ENCODE results near the gene HLA-DRA. TPM values are rescaled to one million over a fixed set of nuclear protein-coding genes. Genes with fewer than 3 reads are reported as not detected.

HLA-DRA gene
- 0.45 and 0.47 TPM in 2 replicates for total RNA-seq
- not detected for polyA plus RNA-seq (2012)

DNA sequence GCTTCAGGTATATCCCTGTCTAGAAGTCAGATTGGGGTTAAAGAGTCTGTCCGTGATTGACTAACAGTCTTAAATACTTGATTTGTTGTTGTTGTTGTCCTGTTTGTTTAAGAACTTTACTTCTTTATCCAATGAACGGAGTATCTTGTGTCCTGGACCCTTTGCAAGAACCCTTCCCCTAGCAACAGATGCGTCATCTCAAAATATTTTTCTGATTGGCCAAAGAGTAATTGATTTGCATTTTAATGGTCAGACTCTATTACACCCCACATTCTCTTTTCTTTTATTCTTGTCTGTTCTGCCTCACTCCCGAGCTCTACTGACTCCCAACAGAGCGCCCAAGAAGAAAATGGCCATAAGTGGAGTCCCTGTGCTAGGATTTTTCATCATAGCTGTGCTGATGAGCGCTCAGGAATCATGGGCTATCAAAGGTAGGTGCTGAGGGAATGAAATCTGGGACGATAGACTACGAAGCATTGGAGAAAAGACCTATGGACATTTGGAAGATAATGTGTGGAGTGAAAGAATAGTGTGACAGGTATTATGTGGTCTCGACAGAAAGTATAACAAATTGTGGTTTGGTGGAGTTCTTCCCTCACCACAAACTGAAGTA lies at the start of gene HLA-DRA:
HLA-DRA (plus strand) TSS at position 286 of the 613 bp plus-strand sequence; CDS start at position 350, 64 bp downstream.
- DNase-seq (ENCODE audit: low read depth) = peak; percentile 54

- DNase-seq (ENCODE audit: low read depth) = no peak
Measured at GRCh38 chr6:32391505-32391904, 48.2 kb upstream of the HLA-DRA start.

GRCh38 chr6:32393665-32394420 lies 45.8 kb upstream of the HLA-DRA start:
- no peak for DNase-seq (ENCODE audit: low read depth)

- DNase-seq (ENCODE audit: low read depth) = no peak
Measured at GRCh38 chr6:32396028-32396427, 43.7 kb upstream of the HLA-DRA start.

DNA sequence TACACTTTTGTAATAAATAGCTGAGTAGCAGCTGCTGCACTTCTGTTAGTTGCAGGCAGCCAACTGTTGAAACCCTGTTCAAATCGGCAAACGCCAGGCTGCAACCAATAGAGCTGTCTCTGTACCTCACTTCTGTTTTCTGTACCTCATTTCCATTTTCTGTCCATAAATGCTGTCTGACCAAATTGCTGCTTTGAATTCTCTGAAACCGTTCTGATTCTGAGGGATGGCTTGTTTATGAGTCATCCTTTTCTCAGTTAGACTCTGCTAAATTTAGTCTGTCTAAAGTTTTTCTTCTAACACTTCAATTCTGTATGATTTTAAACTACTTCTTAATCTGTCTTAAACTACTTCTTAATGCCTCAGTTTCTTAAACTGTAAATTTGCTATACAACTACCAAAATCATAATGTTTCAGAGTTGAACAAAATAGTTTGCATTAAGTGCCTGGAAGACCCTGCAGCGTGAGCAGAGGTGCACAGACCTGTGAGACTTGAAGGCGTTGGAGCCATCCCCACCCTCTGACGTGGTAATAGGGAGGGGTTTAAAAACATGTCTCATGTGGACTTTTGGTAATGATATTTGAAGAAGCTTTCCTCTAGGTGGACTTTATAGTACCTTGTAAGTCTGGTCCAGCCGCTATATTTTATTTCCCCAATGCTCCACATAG lies 42.3 kb upstream of the HLA-DRA start:
- no peak for DNase-seq (ENCODE audit: low read depth)

- no peak for DNase-seq (ENCODE audit: low read depth)
Measured at GRCh38 chr6:32401284-32401963, 38.3 kb upstream of the HLA-DRA start.

GRCh38 chr6:32402812-32403211 lies 36.9 kb upstream of the HLA-DRA start:
- DNase-seq (ENCODE audit: low read depth) = no peak

DNA sequence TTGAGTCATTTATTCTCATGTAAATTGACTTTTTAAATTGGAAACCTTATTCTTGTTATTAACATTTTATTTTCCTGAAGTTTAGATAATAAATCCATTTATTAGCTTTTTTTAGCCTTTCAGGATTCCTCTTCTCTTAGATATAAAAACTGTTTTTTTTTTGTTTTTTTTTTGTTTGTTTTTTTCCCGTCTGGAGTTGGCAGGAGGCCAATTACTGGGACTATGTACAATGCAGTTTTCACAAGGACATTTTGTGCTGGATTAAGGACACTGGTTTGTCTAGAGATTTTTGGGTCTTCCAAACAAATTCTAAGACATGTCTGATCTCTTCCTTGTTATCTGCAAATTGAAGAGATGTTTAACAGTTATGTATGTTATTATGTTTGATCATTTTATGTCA lies 34.0 kb upstream of the HLA-DRA start:
- no peak for DNase-seq (ENCODE audit: low read depth)

- DNase-seq (ENCODE audit: low read depth) = no peak
Measured at GRCh38 chr6:32406197-32406596, 33.5 kb upstream of the HLA-DRA start.

DNA sequence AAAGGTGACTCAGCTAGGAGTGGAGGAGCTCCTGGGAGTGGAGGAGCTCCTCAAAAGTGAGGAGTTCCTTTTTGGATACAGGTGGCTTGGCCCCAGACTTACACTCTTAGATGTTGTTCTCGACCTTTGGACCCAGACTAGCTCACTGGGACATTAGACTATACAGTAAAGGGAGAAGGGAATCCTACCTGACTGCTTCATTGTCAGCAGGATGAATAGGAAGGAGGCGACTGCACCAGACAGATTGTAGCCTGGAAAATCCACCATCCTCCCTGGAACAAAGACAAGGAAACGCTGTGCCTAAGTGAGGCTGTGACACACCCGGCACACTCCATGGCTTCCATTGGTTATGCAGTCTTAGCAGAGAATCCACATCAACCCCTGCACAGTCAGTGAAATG lies 32.8 kb upstream of the HLA-DRA start, which contains the start of gene BTNL2:
BTNL2 (minus strand) TSS at position 325 of the 400 bp plus-strand sequence; CDS start at position 267, 58 bp downstream.
- no peak for DNase-seq (ENCODE audit: low read depth)

DNA sequence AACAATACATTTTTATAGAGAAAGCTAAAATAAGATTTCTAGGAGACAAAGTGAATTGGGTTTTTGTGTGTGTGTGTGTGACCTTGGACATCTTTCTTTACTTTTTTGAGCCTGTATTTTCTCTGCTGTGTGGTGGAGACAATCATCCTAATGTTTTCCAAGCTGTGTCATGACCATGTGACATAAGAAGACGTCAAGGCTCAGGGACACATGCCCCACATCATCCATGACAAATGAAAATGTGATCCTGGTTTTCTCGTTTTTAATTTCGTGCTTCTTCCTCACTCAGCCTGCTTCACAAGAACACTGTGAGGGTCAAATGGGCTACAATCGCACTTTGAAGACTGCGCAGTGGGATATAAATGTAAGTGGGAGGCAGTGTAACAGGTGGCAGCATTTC lies 28.8 kb upstream of the HLA-DRA start:
- no peak for DNase-seq (ENCODE audit: low read depth)

DNA sequence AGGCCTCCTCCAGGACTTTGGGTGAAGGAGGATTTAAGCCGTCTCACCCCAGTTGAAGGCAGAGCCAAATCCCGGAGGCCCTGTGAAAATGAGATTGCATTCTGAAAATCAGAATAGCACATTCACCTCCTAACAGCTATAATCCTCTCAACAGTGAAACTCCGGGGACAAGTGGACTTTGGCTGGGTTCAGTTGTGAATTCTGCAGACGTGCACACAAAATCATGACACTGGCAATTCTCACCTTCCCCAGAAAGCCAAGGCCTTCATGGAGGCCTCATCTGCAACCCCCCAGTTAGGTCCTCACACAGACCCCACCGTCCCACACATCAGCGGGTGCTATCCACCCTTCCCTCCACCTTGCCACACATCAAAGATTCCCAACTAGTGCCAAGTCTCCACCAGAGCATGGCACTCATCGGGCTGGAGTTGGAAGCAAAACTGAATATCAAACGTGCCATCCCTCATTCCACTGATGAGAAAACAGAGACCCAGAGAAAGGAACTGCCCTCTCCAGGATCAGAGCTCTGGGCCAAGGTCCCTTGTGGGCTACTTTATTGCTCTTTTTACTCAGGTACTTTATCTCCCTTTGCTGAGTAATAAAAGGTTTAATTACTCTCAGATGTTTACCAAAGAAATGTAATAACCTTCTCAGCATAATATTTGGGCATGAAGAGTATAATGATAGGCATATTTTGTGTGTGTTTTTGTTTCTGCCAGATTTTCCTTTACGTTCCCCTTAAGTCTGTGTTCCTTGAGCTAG lies 27.9 kb upstream of the HLA-DRA start:
- DNase-seq (ENCODE audit: low read depth) = no peak

DNA sequence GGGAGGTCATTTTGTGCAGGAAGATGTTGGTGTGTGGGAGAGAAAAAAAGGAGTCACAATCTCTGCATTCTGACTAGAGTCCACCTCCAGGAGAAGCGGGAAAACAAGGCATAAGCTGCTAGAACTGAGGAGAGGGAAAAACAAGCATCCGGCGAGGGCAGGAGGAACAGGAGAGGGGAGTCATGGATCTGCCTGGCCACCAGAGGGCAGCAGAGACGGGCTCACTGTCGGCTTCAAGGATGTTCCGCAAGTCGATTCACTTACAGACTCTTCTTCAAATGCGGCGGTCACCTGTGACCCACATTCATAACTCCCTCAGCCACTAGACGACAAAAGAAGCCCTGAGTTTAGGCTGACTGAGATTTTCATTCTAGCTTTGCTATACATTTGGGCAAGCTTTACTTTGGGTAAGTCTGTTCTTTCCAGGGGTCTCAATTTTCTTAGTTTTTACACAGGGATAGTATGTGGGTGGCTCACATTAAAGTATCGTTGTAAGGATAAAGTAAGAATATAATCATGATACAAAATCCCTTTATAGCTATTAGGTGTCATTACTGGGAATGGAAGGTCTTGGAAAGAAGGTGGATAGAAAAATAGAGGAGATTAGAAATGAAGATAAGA lies 26.1 kb upstream of the HLA-DRA start:
- peak; percentile 63 for DNase-seq (ENCODE audit: low read depth)

- DNase-seq (ENCODE audit: low read depth) = peak; percentile 71
Measured at GRCh38 chr6:32415521-32416019, 24.1 kb upstream of the HLA-DRA start.

GRCh38 chr6:32416036-32416435 lies 23.7 kb upstream of the HLA-DRA start:
- no peak for DNase-seq (ENCODE audit: low read depth)

- no peak for DNase-seq (ENCODE audit: low read depth)
Measured at GRCh38 chr6:32424589-32425300, 14.9 kb upstream of the HLA-DRA start.

DNA sequence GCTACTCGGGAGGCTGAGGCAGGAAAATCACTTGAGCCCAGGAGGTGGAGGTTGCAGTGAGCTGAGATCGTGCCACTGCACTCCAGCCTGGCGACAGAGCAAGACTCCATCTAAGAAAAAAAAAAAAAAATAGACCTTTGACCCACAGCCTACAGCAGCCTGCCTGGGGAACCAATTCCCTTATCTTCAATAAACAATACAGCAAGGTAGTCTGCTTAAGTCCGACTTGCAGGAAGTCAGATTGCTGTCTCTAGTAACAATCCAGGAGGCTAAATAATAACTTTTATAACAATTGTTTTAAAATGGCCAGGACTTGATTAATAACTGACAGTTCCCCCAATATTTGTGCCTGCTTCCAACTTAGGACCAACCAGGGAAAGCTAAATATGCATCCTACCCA lies 13.3 kb upstream of the HLA-DRA start:
- no peak for DNase-seq (ENCODE audit: low read depth)

DNA sequence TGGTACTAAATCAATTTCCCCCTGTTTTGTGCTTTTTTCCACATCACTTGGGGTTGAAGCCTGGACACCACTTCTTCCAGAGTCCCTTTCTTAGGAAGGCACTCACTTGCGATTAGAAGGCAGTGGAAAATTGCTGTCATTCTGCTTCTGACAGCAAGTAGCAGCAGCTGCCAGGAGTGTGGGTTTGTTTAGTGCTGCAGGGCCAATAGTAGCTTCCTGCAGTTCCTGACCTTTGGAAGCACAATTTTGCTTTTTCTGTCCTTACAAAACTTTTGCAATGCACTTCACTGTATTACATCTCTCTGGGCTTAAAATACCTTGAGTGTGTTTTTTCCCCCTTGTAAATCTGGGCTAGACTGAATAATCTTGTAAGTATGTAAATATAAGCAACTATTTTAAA lies 12.5 kb upstream of the HLA-DRA start:
- no peak for DNase-seq (ENCODE audit: low read depth)

DNA sequence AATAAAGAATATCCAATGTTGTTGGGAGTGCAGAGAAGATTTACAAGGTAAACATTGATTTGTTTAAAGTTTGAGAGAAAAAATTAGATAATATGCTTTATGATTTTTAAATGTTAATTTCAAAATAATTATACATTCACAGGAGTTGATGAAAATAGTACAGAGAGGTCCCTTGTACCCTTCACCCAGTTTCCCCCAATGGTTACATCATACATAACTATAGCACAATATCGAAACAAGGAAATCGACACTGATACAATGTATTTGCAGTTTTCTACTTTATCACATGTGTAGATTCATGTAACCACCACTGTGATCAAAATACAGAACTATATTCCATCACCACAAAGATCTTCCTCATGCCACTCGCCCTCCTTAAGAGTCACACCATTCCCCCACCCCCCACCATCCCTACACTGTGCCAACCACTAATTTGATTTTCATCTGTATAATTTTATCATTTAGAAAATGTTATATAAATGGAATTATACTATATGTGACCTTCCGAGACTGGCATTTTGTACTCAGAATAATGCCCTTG lies 11.7 kb upstream of the HLA-DRA start:
- no peak for DNase-seq (ENCODE audit: low read depth)

All from myocyte (in vitro differentiated cells).